ENCODE data around the gene OGT. TPM values are rescaled to one million over a fixed set of nuclear protein-coding genes. Genes with fewer than 3 reads are reported as not detected.

Gene OGT
- total and polyA plus RNA-seq, 2 experiments from 2014 or later, result 36.8 to 120 TPM

DNA sequence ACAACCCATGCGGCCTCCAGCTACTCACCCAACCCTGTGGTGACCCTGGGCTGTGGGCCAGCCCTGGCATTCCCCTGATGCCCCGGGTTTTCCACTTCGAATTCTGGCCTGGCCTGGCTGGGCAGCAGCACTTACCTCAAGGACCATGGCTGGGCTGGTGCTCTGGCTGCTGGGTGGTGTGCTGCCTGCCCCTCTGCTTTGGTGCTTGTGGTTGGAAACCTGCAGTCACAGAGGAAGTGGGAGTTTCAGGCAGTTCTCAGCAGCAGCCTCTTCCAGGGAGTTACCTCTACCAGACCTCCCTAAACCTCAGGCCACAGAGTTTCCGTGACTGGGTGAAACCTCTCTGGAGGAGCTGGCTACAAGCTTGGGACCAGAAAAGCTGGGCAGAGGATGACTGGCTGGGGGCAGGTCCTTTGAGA is 85.4 kb downstream of the OGT start, which contains the start of gene CXCR3:
Gene CXCR3, minus strand, starts transcription at position 209 of the 419 bp plus-strand sequence. Its CDS starts 62 bp downstream, at position 147.
- no peak for DNase-seq (ENCODE audit: low spot score)
- Histone ChIP-seq H3K79me2 (no peaks in the 10 kb centered on the region), H3K4me2 (no peak within 1 kb of the TSS), H3K9me3 (ENCODE audit: low read depth) (no peaks in the 10 kb centered on the region), H3K4me1 (ENCODE audit: insufficient read depth) (peaks cover 5% of the 10 kb centered on the region), H3K4me3 (no peak within 1 kb of the TSS), H3K36me3 (replicated peaks; ENCODE audit: insufficient read depth, low read depth) (no peaks in the 10 kb centered on the region), H3K27ac (no peak within 1 kb of the TSS), H2AFZ (no peak within 1 kb of the TSS), H4K20me1 (ENCODE audit: insufficient read depth, poor library complexity, severe bottlenecking) (no peaks in the 10 kb centered on the region), H3K27me3 (no peaks in the 10 kb centered on the region), H3K9me2 (replicated peaks; ENCODE audit: insufficient read depth) (no peaks in the 10 kb centered on the region)
- TF ChIP-seq EZH2 (IDR thresholded peaks at IDR 0.05; ENCODE audit: borderline replicate concordance) (no peak), EZH2phosphoT487 (IDR thresholded peaks at IDR 0.05; ENCODE audit: low read depth, severe bottlenecking, unreplicated experiment) (no peak)
- TF ChIP-seq, protein P1, sequence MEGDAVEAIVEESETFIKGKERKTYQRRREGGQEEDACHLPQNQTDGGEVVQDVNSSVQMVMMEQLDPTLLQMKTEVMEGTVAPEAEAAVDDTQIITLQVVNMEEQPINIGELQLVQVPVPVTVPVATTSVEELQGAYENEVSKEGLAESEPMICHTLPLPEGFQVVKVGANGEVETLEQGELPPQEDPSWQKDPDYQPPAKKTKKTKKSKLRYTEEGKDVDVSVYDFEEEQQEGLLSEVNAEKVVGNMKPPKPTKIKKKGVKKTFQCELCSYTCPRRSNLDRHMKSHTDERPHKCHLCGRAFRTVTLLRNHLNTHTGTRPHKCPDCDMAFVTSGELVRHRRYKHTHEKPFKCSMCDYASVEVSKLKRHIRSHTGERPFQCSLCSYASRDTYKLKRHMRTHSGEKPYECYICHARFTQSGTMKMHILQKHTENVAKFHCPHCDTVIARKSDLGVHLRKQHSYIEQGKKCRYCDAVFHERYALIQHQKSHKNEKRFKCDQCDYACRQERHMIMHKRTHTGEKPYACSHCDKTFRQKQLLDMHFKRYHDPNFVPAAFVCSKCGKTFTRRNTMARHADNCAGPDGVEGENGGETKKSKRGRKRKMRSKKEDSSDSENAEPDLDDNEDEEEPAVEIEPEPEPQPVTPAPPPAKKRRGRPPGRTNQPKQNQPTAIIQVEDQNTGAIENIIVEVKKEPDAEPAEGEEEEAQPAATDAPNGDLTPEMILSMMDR (IDR thresholded peaks at IDR 0.05; ENCODE audit: poor library complexity), result no peak
- WGBS (ENCODE audit: low lambda C conversion rate, missing lambda C conversion rate), result 85% methylated on average over 4 of the region's 4 CpGs

DNA sequence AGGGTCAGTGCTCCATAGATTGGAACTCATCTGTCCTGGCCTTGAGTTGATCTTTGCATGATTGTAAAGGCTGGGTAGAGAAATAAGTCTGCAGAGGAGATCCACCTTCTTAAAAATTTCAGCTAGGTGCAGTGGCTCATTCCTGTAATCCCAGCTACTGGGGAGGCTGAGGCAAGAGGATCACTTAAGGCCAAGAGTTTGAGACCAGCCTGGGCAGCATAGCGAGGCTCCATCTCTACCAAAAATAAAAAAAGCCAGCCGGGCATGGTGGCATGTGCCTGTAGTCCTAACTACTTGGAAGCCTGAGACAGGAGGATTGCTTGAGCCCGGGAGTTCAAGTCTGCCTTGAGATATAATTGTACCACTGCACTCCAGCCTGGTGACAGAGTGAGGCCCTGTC is 85.9 kb downstream of the OGT start:
- Histone ChIP-seq H3K4me1 (ENCODE audit: insufficient read depth) (peaks cover 5% of the 10 kb centered on the region), H3K4me2 (no peak overlapping the region), H3K9me2 (replicated peaks; ENCODE audit: insufficient read depth) (no peaks in the 10 kb centered on the region), H3K36me3 (replicated peaks; ENCODE audit: insufficient read depth, low read depth) (no peaks in the 10 kb centered on the region), H3K79me2 (no peaks in the 10 kb centered on the region), H3K27me3 (no peaks in the 10 kb centered on the region), H3K9me3 (ENCODE audit: low read depth) (no peaks in the 10 kb centered on the region), H3K4me3 (no peak overlapping the region), H2AFZ (no peak overlapping the region), H3K27ac (no peak overlapping the region), H4K20me1 (ENCODE audit: insufficient read depth, poor library complexity, severe bottlenecking) (no peaks in the 10 kb centered on the region)
- TF ChIP-seq EZH2 (IDR thresholded peaks at IDR 0.05; ENCODE audit: borderline replicate concordance), result no peak
- TF ChIP-seq, protein P1 (IDR thresholded peaks at IDR 0.05; ENCODE audit: poor library complexity), result no peak
- TF ChIP-seq EZH2phosphoT487 (IDR thresholded peaks at IDR 0.05; ENCODE audit: low read depth, severe bottlenecking, unreplicated experiment), result no peak
- WGBS (ENCODE audit: low lambda C conversion rate, missing lambda C conversion rate), result 81% methylated on average over 3 of the region's 3 CpGs
- no peak for DNase-seq (ENCODE audit: low spot score)

DNA sequence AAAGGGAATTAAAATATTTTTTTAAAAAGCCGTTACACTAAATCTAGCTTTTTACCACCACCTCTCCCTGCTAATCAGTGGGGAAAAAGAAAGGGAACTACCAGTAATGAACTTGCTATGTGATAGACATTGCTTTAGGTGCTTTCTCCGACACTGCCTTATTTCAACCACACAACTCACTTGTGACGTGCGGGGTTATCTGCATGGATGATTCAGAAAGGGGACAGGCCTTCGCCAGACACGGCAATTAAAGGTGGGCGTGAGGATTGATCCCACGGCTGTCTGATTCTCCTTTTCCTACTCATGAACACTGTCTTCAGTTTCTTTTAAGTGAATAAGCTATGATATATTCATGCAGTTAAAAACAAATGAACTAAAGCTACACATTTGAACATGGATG is 86.3 kb downstream of the OGT start:
- DNase-seq (ENCODE audit: low spot score), result no peak
- H3K27me3 ChIP-seq, result no peaks in the 10 kb centered on the region
- no peaks in the 10 kb centered on the region for H4K20me1 ChIP-seq (ENCODE audit: insufficient read depth, poor library complexity, severe bottlenecking)
- no peaks in the 10 kb centered on the region for H3K9me3 ChIP-seq (ENCODE audit: low read depth)
- 79% methylated on average over 8 of the region's 8 CpGs for WGBS (ENCODE audit: low lambda C conversion rate, missing lambda C conversion rate)
- H3K79me2 ChIP-seq, result no peaks in the 10 kb centered on the region
- no peak overlapping the region for H2AFZ ChIP-seq
- H3K9me2 ChIP-seq (replicated peaks; ENCODE audit: insufficient read depth), result no peaks in the 10 kb centered on the region
- H3K4me3 ChIP-seq, result no peak overlapping the region
- H3K27ac ChIP-seq, result no peak overlapping the region
- TF ChIP-seq, protein P1 (IDR thresholded peaks at IDR 0.05; ENCODE audit: poor library complexity), result no peak
- TF ChIP-seq EZH2phosphoT487 (IDR thresholded peaks at IDR 0.05; ENCODE audit: low read depth, severe bottlenecking, unreplicated experiment), result no peak
- TF ChIP-seq EZH2 (IDR thresholded peaks at IDR 0.05; ENCODE audit: borderline replicate concordance), result no peak
- H3K4me2 ChIP-seq, result no peak overlapping the region
- H3K4me1 ChIP-seq (ENCODE audit: insufficient read depth), result peaks cover 5% of the 10 kb centered on the region
- H3K36me3 ChIP-seq (replicated peaks; ENCODE audit: insufficient read depth, low read depth), result no peaks in the 10 kb centered on the region

DNA sequence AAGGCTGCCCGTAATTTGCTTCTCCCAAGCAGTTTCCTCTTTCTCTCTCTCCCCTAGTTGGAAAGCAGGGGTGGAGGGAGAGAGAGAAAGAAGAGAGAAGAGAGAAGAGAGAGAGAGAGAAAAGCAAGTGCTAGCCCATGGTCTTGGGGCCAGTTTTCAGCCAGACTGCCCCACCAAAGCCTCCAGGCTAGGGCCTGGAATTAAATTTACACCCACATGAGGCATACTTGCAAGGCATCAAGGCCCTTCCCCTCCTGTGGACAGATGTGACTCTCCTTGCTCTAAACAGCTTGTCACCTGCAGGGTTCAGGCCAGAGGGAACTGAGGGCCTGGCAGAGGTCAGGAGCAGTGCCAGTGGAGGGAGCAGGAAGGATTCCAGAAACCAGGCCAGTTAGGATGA is 87.1 kb downstream of the OGT start:
- no peak for DNase-seq (ENCODE audit: low spot score)
- H3K9me3 ChIP-seq (ENCODE audit: low read depth), result no peaks in the 10 kb centered on the region
- H3K79me2 ChIP-seq, result no peaks in the 10 kb centered on the region
- H3K27me3 ChIP-seq, result no peaks in the 10 kb centered on the region
- TF ChIP-seq, protein P1 (IDR thresholded peaks at IDR 0.05; ENCODE audit: poor library complexity), result no peak
- TF ChIP-seq EZH2phosphoT487 (IDR thresholded peaks at IDR 0.05; ENCODE audit: low read depth, severe bottlenecking, unreplicated experiment), result no peak
- no peak for TF ChIP-seq EZH2 (IDR thresholded peaks at IDR 0.05; ENCODE audit: borderline replicate concordance)
- peaks cover 5% of the 10 kb centered on the region for H3K4me1 ChIP-seq (ENCODE audit: insufficient read depth)
- H3K9me2 ChIP-seq (replicated peaks; ENCODE audit: insufficient read depth), result no peaks in the 10 kb centered on the region
- H3K36me3 ChIP-seq (replicated peaks; ENCODE audit: insufficient read depth, low read depth), result no peaks in the 10 kb centered on the region
- no peaks in the 10 kb centered on the region for H4K20me1 ChIP-seq (ENCODE audit: insufficient read depth, poor library complexity, severe bottlenecking)
- H2AFZ ChIP-seq, result no peak overlapping the region
- H3K4me2 ChIP-seq, result no peak overlapping the region
- H3K27ac ChIP-seq, result no peak overlapping the region
- no peak overlapping the region for H3K4me3 ChIP-seq
- WGBS (ENCODE audit: low lambda C conversion rate, missing lambda C conversion rate), result 83% methylated on average over 1 of the region's 1 CpG
